Body of pancreas (tissue), 4 donors: ENCODE data around the gene SPDYE6. TPM values are rescaled to one million over a fixed set of nuclear protein-coding genes. Genes with fewer than 3 reads are reported as not detected.
A peak's percentile ranks its signal among the peaks of the same experiment; 100 is the strongest.

ENCODE experiments used
- ATAC-seq: fragments of 150-250 bp; one replicate; pipeline ENCODE4 v1.9.1; 2016
- DNase-seq, 4 donors: peaks; one replicate each; pipeline ENCODE4 v3.0.0-alpha.2; 2019
- H3K27ac ChIP-seq, 4 donors: fragments of 200-600 bp; sonication (generic); 1 replicate in 3 of 4; 2 replicates in 1 of 4; pipeline versions ENCODE4 v1.5.1 to v1.6.1; 2016 to 2019; ENCODE audit warnings: mild to moderate bottlenecking in 1 of 4, mixed read lengths in 1 of 4, moderate library complexity in 1 of 4
- H3K27me3 ChIP-seq, 2 donors: fragments of 200-600 bp; sonication (generic); one replicate each; pipeline ENCODE4 v1.6.0; 2016; ENCODE audit warnings: mild to moderate bottlenecking in 1 of 2
- H3K36me3 ChIP-seq, 2 donors: fragments of 200-600 bp; sonication (generic); replicated peaks in 1 of 2; 2 replicates each; pipeline ENCODE4 v1.5.1; 2016; ENCODE audit warnings: low read depth in 2 of 2; ENCODE audit not compliant: insufficient read depth in 1 of 2
- H3K4me1 ChIP-seq: fragments of 200-600 bp; sonication (generic); one replicate; pipeline ENCODE4 v1.6.0; 2016
- H3K4me3 ChIP-seq, 2 donors: fragments of 200-600 bp; sonication (generic); 1 replicate in 1 of 2; 2 replicates in 1 of 2; pipeline ENCODE4 v1.5.1; 2016 to 2019
- H3K9me3 ChIP-seq, 3 donors: fragments of 200-600 bp; sonication (generic); 1 replicate in 2 of 3; 2 replicates in 1 of 3; pipeline ENCODE4 v1.5.1; 2016
- CTCF ChIP-seq, 7 experiments: fragments of 450-650 bp in 4 of 7; fragments of 200-600 bp in 3 of 7; sonication (generic) in 3 of 7; IDR thresholded peaks; one replicate each; pipeline ENCODE4 v1.5.1; 2016 to 2019; ENCODE audit warnings: antibody characterized with exemption in 7 of 7
- POLR2A ChIP-seq, 3 donors: fragments of 450-650 bp; IDR thresholded peaks; one replicate each; pipeline ENCODE4 v1.6.1; 2016; ENCODE audit warnings: antibody characterized with exemption in 3 of 3, mild to moderate bottlenecking in 2 of 3
- WGBS, 2 donors: methylation state at CpG; one replicate each; pipeline ENCODE4 v1.1.5; 2017; 5-methylcytosine and 5-hydroxymethylcytosine counted together
- intact Hi-C: fragments of 100-400 bp; cut with DNase I; formaldehyde crosslinking; loops from one replicate; pipeline ENCODE4 v1.15.1; 2023
- total RNA-seq, 2 donors: library from RNA; depleted of rRNA; stranded (reverse); fragments of >200 nt; gene quantifications; one replicate each; pipeline ENCODE4 v1.1.0, GENCODE V29; 2016

Gene SPDYE6
- total RNA-seq, 2 donors from 2014 or later: not detected

- no peak for TF ChIP-seq POLR2A (IDR thresholded peaks at IDR 0.05)
- TF ChIP-seq CTCF (IDR thresholded peaks at IDR 0.05): no peak
- H3K9me3 ChIP-seq: no peaks in the 10 kb centered on the region
- WGBS, 2 donors: 85 to 95% methylated on average over 2 of the region's 2 CpGs
- H3K36me3 ChIP-seq: no peaks in the 10 kb centered on the region
- H3K27ac ChIP-seq: no peak overlapping the region
- intact Hi-C loops: no loop called here
- DNase-seq (no peak), ATAC-seq (no peak)
- no peaks in the 10 kb centered on the region for H3K4me1 ChIP-seq
- no peak overlapping the region for H3K4me3 ChIP-seq
- H3K27me3 ChIP-seq: no peaks in the 10 kb centered on the region
These were observed 43.9 kb downstream of the SPDYE6 start for GRCh38 chr7:102312317-102312716.

GRCh38 chr7:102310414-102310815 is 45.8 kb downstream of the SPDYE6 start:
- TF ChIP-seq POLR2A (IDR thresholded peaks at IDR 0.05): no peak
- no peak for TF ChIP-seq CTCF (IDR thresholded peaks at IDR 0.05)
- DNase-seq: no peak
- no peaks in the 10 kb centered on the region for H3K9me3 ChIP-seq
- no peaks in the 10 kb centered on the region for H3K4me1 ChIP-seq
- no peaks in the 10 kb centered on the region for H3K36me3 ChIP-seq
- no peak overlapping the region for H3K27ac ChIP-seq
- intact Hi-C loops: no loop called here
- no peak overlapping the region for H3K4me3 ChIP-seq
- 85 to 95% methylated on average over 9 of the region's 9 CpGs for WGBS, 2 donors
- ATAC-seq: no peak
- no peaks in the 10 kb centered on the region for H3K27me3 ChIP-seq

GRCh38 chr7:102306916-102307677 is 49.1 kb downstream of the SPDYE6 start:
- ATAC-seq: peak; percentile 62
- H3K4me3 ChIP-seq: no peak overlapping the region
- 46 to 66% methylated on average over 14 to 17 of the region's 17 CpGs for WGBS, 2 donors
- no peaks in the 10 kb centered on the region for H3K36me3 ChIP-seq
- intact Hi-C loops: no loop called here
- no peaks in the 10 kb centered on the region for H3K4me1 ChIP-seq
- no peak overlapping the region for H3K27ac ChIP-seq
- TF ChIP-seq CTCF (IDR thresholded peaks at IDR 0.05): no peak
- no peak for TF ChIP-seq POLR2A (IDR thresholded peaks at IDR 0.05)
- H3K9me3 ChIP-seq: no peaks in the 10 kb centered on the region
- peak in 3 of 4 donors; percentile 28 to 68 (median 29) for DNase-seq
- no peaks in the 10 kb centered on the region for H3K27me3 ChIP-seq

- peaks cover 4% of the 10 kb centered on the region for H3K4me1 ChIP-seq
- intact Hi-C loops: no loop called here
- H3K27me3 ChIP-seq: no peaks in the 10 kb centered on the region
- H3K4me3 ChIP-seq: no peak overlapping the region
- 85 to 87% methylated on average over 17 of the region's 17 CpGs for WGBS, 2 donors
- no peaks in the 10 kb centered on the region for H3K9me3 ChIP-seq
- ATAC-seq (no peak), DNase-seq (no peak)
- no peaks in the 10 kb centered on the region for H3K36me3 ChIP-seq
- no peak overlapping the region for H3K27ac ChIP-seq
- TF ChIP-seq CTCF (IDR thresholded peaks at IDR 0.05) (no peak), POLR2A (IDR thresholded peaks at IDR 0.05) (no peak)
These were observed 50.6 kb downstream of the SPDYE6 start for GRCh38 chr7:102305414-102306268.
